ENCODE data around the gene PRR20G.

GRCh38 chr3:127288921-127289705 lies 1.3 kb upstream of the PRR20G start:
- no peak for TF ChIP-seq CTCF (IDR thresholded peaks at IDR 0.05; ENCODE audit: extremely low read depth in 1 of 2, insufficient read depth in 1 of 2, low read depth in 1 of 2, low read length in 2 of 2)
- TF ChIP-seq POLR2AphosphoS5 (IDR thresholded peaks at IDR 0.05; ENCODE audit: insufficient read depth, low read depth, low read length) = no peak
- no peak for TF ChIP-seq POLR2A (IDR thresholded peaks at IDR 0.05; ENCODE audit: low read depth, low read length)
- no peak for TF ChIP-seq MYC (IDR thresholded peaks at IDR 0.05; ENCODE audit: low read depth, low read length)
- TF ChIP-seq EZH2 (IDR thresholded peaks at IDR 0.05; ENCODE audit: borderline replicate concordance, low read depth, low read length, severe bottlenecking) = no peak
